Endodermal cell (in vitro differentiated cells): ENCODE results near the gene MRFAP1L1. TPM values are rescaled to one million over a fixed set of nuclear protein-coding genes. Genes with fewer than 3 reads are reported as not detected.

ENCODE experiments used
- DNase-seq: peaks from one replicate; pipeline ENCODE4 v3.0.0-alpha.2; 2017
- H3K27ac ChIP-seq: 2 replicates; pipeline ENCODE4 v1.5.1; 2013; ENCODE audit warnings: mild to moderate bottlenecking, low read depth, low read length, moderate library complexity
- H3K27me3 ChIP-seq: 2 replicates; pipeline ENCODE4 v1.6.1; 2013; ENCODE audit warnings: mild to moderate bottlenecking, low read length, moderate library complexity; ENCODE audit not compliant: insufficient read depth, control insufficient read depth, poor library complexity, severe bottlenecking
- H3K36me3 ChIP-seq: 2 replicates; pipeline ENCODE4 v1.7.0; 2013; ENCODE audit warnings: mild to moderate bottlenecking, low read length, moderate library complexity; ENCODE audit not compliant: control insufficient read depth, insufficient read depth
- H3K4me1 ChIP-seq: one replicate; pipeline ENCODE4 v1.7.0; 2013; ENCODE audit warnings: low read length; ENCODE audit not compliant: control insufficient read depth, insufficient read depth
- H3K4me3 ChIP-seq: 2 replicates; pipeline ENCODE4 v1.5.1; 2013; ENCODE audit warnings: mild to moderate bottlenecking, low read length, moderate library complexity
- H3K9ac ChIP-seq: 2 replicates; pipeline ENCODE4 v1.6.1; 2013; ENCODE audit warnings: mild to moderate bottlenecking, low read length, moderate library complexity; ENCODE audit not compliant: poor library complexity, severe bottlenecking; ENCODE audit errors: extremely low read depth
- H3K9me3 ChIP-seq: 2 replicates; pipeline ENCODE4 v1.6.1; 2013; ENCODE audit warnings: mild to moderate bottlenecking, low read length, moderate library complexity; ENCODE audit not compliant: control insufficient read depth
- H3K27ac Mint-ChIP-seq: 2 replicates; pipeline ENCODE4 v1.8.0; 2020; ENCODE audit warnings: mixed read lengths
- H3K27me3 Mint-ChIP-seq: 2 replicates; pipeline ENCODE4 v1.8.0; 2021; ENCODE audit warnings: mild to moderate bottlenecking, mixed read lengths; ENCODE audit not compliant: insufficient read depth
- H3K36me3 Mint-ChIP-seq: 2 replicates; pipeline ENCODE4 v1.8.0; 2020; ENCODE audit warnings: low read depth, mixed read lengths
- H3K4me1 Mint-ChIP-seq: 2 replicates; pipeline ENCODE4 v1.8.0; 2020; ENCODE audit warnings: mixed read lengths
- H3K4me3 Mint-ChIP-seq: 2 replicates; pipeline ENCODE4 v1.8.0; 2020; ENCODE audit warnings: mild to moderate bottlenecking, moderate library complexity, mixed read lengths
- H3K9me3 Mint-ChIP-seq: 2 replicates; pipeline ENCODE4 v1.8.0; 2020; ENCODE audit warnings: mild to moderate bottlenecking, mixed read lengths
- CTCF ChIP-seq: fragments of 200-600 bp; sonication (generic); conservative IDR thresholded peaks from 2 replicates; pipeline ENCODE4 v1.5.0; 2021; ENCODE audit warnings: antibody characterized with exemption, mild to moderate bottlenecking
- WGBS, 2 experiments: methylation state at CpG; one replicate each; pipeline versions ENCODE4 v1.1.5 to v1.1.7; 2013; ENCODE audit warnings: missing lambda C conversion rate in 2 of 2, mixed read lengths in 1 of 2; ENCODE audit not compliant: insufficient coverage in 1 of 2, insufficient read length in 1 of 2; 5-methylcytosine and 5-hydroxymethylcytosine counted together
- total RNA-seq, 2 donors: library from RNA; stranded (reverse); fragmentation: NEBNext Ultra II Directional in 1 of 2; extraction: Animal tissue kit (Norgen Biotek cat#: 25700) in 1 of 2; gene quantifications; 2 replicates in 1 of 2; 3 replicates in 1 of 2; pipeline ENCODE4 v1.2.1, GENCODE V29; 2021

MRFAP1L1 gene
- total RNA-seq, 2 donors from 2014 or later: 45.0 to 50.2 TPM

DNA sequence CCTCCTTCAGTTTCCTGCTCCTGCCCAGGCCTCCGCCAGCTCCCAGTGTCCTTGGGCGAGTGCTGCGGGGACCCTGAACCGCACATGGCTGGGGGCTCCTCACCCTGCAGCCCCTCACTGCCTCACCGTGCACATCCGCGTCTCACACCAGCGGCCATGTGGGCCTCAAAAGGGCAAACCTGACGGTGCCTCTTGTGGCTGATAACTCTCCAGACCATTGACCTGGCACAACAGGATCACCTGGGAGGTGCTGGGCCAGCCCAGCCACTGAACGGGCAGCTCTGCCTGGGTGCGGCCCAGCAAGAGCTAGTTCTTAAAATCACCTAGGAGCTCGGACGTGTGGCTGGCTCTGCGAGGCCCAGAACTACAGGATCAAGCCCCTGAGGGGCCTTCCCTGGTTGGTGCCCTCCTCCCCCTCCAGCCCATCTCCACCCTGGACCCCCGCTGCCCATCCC, 20.1 kb downstream of the MRFAP1L1 start:
- no peaks in the 10 kb centered on the region for H3K27me3 ChIP-seq
- H3K27ac Mint-ChIP-seq: peak overlapping the region; percentile 82
- H3K4me3 ChIP-seq: no peak overlapping the region
- H3K27me3 Mint-ChIP-seq: peaks cover 18% of the 10 kb centered on the region
- 81 to 88% methylated on average over 6 to 15 of the region's 15 CpGs for WGBS, 2 experiments
- H3K4me3 Mint-ChIP-seq: no peak overlapping the region
- no peaks in the 10 kb centered on the region for H3K36me3 ChIP-seq
- peak; percentile 68 for DNase-seq
- no peak overlapping the region for H3K27ac ChIP-seq
- TF ChIP-seq CTCF: no peak
- H3K4me1 Mint-ChIP-seq: peaks cover 8% of the 10 kb centered on the region
- peaks cover 19% of the 10 kb centered on the region for H3K9me3 ChIP-seq
- H3K4me1 ChIP-seq: no peaks in the 10 kb centered on the region
- H3K9ac ChIP-seq: no peak overlapping the region
- peaks cover 7% of the 10 kb centered on the region for H3K36me3 Mint-ChIP-seq
- H3K9me3 Mint-ChIP-seq: peaks cover 28% of the 10 kb centered on the region

GRCh38 chr4:6688879-6689505, 20.7 kb downstream of the MRFAP1L1 start:
- Histone ChIP-seq H3K27ac (peak overlapping the region; percentile 54), H3K4me1 (no peaks in the 10 kb centered on the region), H3K27me3 (no peaks in the 10 kb centered on the region), H3K36me3 (no peaks in the 10 kb centered on the region), H3K4me3 (no peak overlapping the region), H3K9me3 (peaks cover 19% of the 10 kb centered on the region), H3K9ac (no peak overlapping the region)
- 48 to 59% methylated on average over 18 to 23 of the region's 23 CpGs for WGBS, 2 experiments
- Mint-ChIP-seq H3K4me3 (no peak overlapping the region), H3K36me3 (peaks cover 7% of the 10 kb centered on the region), H3K4me1 (peaks cover 8% of the 10 kb centered on the region), H3K27me3 (peaks cover 18% of the 10 kb centered on the region), H3K9me3 (peaks cover 28% of the 10 kb centered on the region), H3K27ac (peak overlapping the region; percentile 83)
- no peak for TF ChIP-seq CTCF
- peak; percentile 91 for DNase-seq

DNA sequence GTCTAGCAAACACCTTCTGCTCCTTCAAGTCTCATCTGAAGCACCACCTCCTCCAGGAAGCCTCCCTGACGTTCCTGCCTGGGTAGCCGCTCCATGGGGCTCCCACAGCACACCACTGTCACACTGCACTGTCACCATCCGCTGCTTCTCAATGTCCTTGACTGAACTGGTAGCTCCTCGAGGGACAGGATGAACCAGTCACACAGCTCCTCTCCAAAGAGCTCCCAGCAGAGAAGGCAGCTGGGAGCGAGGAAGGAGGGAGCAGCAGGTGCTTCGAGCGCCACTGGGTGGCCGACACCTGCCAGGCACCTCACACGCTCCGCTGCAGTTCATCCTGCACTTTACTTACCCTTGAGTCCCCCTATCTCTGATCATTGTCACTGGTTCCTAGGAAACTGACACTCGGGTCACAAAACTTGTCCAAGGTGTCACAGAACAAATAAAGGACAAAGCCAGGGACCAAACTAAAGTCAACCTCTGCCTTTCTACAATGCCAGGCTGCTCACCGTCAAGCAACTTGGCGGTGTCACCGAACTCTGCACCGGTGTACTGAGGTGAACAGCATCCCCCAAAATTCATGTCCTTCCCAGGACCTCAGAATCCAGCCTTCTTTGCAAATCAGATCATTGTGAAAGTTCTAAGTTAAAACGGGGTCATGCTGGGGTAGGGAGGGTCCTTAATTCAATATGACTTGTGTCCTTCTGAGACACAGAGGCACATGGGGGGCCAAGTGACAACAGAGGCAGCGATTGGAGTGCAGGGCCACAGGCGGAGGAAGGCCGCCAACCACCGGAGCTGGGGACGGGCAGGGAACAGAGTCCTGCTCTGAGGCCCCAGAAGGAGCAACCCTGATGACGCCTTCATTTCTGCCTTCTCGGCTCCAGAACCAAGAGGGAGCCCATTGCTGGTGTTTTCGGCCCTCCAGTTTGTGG, 21.5 kb downstream of the MRFAP1L1 start:
- TF ChIP-seq CTCF: peak; percentile 49
- DNase-seq: peak; percentile 63
- Mint-ChIP-seq H3K27ac (peak overlapping the region; percentile 83), H3K27me3 (peaks cover 18% of the 10 kb centered on the region), H3K36me3 (peaks cover 7% of the 10 kb centered on the region), H3K4me1 (peaks cover 8% of the 10 kb centered on the region), H3K4me3 (no peak overlapping the region), H3K9me3 (peaks cover 28% of the 10 kb centered on the region)
- 85 to 89% methylated on average over 15 to 24 of the region's 24 CpGs for WGBS, 2 experiments
- no peaks in the 10 kb centered on the region for H3K27me3 ChIP-seq
- no peaks in the 10 kb centered on the region for H3K36me3 ChIP-seq
- H3K27ac ChIP-seq: peak overlapping the region; percentile 54
- H3K9me3 ChIP-seq: peaks cover 19% of the 10 kb centered on the region
- H3K4me1 ChIP-seq: no peaks in the 10 kb centered on the region
- H3K4me3 ChIP-seq: no peak overlapping the region
- no peak overlapping the region for H3K9ac ChIP-seq
